Mucosa of rectum (tissue), 2 donors: ENCODE results near the gene MACO1.

Experiments
- H3K27ac ChIP-seq, 2 donors: one replicate each; pipeline ENCODE4 v1.7.0; 2013; ENCODE audit warnings: inconsistent platforms in 2 of 2, low read depth in 2 of 2, low read length in 2 of 2
- H3K27me3 ChIP-seq, 2 donors: one replicate each; pipeline ENCODE4 v1.7.0; 2013; ENCODE audit warnings: low read length in 2 of 2; ENCODE audit not compliant: control insufficient read depth in 2 of 2, insufficient read depth in 2 of 2
- H3K36me3 ChIP-seq, 2 donors: one replicate each; pipeline ENCODE4 v1.7.0; 2013; ENCODE audit warnings: low read length in 2 of 2; ENCODE audit not compliant: control insufficient read depth in 2 of 2, insufficient read depth in 2 of 2
- H3K4me1 ChIP-seq, 2 donors: one replicate each; pipeline ENCODE4 v1.7.0; 2013; ENCODE audit warnings: low read length in 2 of 2, mild to moderate bottlenecking in 1 of 2; ENCODE audit not compliant: control insufficient read depth in 2 of 2, insufficient read depth in 2 of 2
- H3K4me3 ChIP-seq, 2 donors: one replicate each; pipeline ENCODE4 v1.7.0; 2013; ENCODE audit warnings: low read length in 2 of 2
- H3K9ac ChIP-seq, 2 donors: one replicate each; pipeline ENCODE4 v1.7.0; 2013; ENCODE audit warnings: low read length in 2 of 2, low read depth in 1 of 2, mild to moderate bottlenecking in 1 of 2
- H3K9me3 ChIP-seq, 2 donors: one replicate each; pipeline ENCODE4 v1.7.0; 2013; ENCODE audit warnings: low read length in 2 of 2; ENCODE audit not compliant: control insufficient read depth in 2 of 2
- donor health status: healthy.
- donor health status: Normal muscosa, but diverticular disease.

MACO1 gene

GRCh38 chr1:25473653-25474225 lies 43.0 kb downstream of the MACO1 start:
- Histone ChIP-seq H3K4me1 (no peaks in the 10 kb centered on the region), H3K4me3 (no peak overlapping the region), H3K27ac (no peak overlapping the region), H3K27me3 (no peaks in the 10 kb centered on the region), H3K9ac (no peak overlapping the region), H3K9me3 (no peaks in the 10 kb centered on the region), H3K36me3 (peaks cover 0 to 5% of the 10 kb centered on the region in 2 donors)

GRCh38 chr1:25474439-25475047 lies 43.8 kb downstream of the MACO1 start:
- Histone ChIP-seq H3K36me3 (peaks cover 0 to 5% of the 10 kb centered on the region in 2 donors), H3K27ac (no peak overlapping the region), H3K4me3 (no peak overlapping the region), H3K9me3 (no peaks in the 10 kb centered on the region), H3K9ac (no peak overlapping the region), H3K27me3 (no peaks in the 10 kb centered on the region), H3K4me1 (no peaks in the 10 kb centered on the region)

- peaks cover 0 to 5% of the 10 kb centered on the region in 2 donors for H3K36me3 ChIP-seq
- H3K27me3 ChIP-seq: no peaks in the 10 kb centered on the region
- H3K9me3 ChIP-seq: no peaks in the 10 kb centered on the region
- no peaks in the 10 kb centered on the region for H3K4me1 ChIP-seq
- no peak overlapping the region for H3K9ac ChIP-seq
- H3K4me3 ChIP-seq: no peak overlapping the region
- no peak overlapping the region for H3K27ac ChIP-seq
Observed at GRCh38 chr1:25476186-25477097, 45.7 kb downstream of the MACO1 start.

- no peaks in the 10 kb centered on the region for H3K27me3 ChIP-seq
- no peaks in the 10 kb centered on the region for H3K9me3 ChIP-seq
- H3K9ac ChIP-seq: no peak overlapping the region
- H3K27ac ChIP-seq: no peak overlapping the region
- H3K4me1 ChIP-seq: no peaks in the 10 kb centered on the region
- H3K36me3 ChIP-seq: peaks cover 0 to 5% of the 10 kb centered on the region in 2 donors
- H3K4me3 ChIP-seq: no peak overlapping the region
Observed at GRCh38 chr1:25477448-25478034, 46.8 kb downstream of the MACO1 start.

- Histone ChIP-seq H3K9ac (no peak overlapping the region), H3K4me3 (no peak overlapping the region), H3K27ac (no peak overlapping the region), H3K27me3 (no peaks in the 10 kb centered on the region), H3K36me3 (peaks cover 3 to 9% of the 10 kb centered on the region in 2 donors), H3K9me3 (no peaks in the 10 kb centered on the region), H3K4me1 (no peaks in the 10 kb centered on the region)
Observed at GRCh38 chr1:25478633-25479032, 47.9 kb downstream of the MACO1 start.

GRCh38 chr1:25481625-25482024 lies 50.9 kb downstream of the MACO1 start:
- Histone ChIP-seq H3K27ac (no peak overlapping the region), H3K36me3 (peaks cover 11 to 17% of the 10 kb centered on the region in 2 donors), H3K4me1 (peaks cover 0 to 9% of the 10 kb centered on the region in 2 donors), H3K9me3 (no peaks in the 10 kb centered on the region), H3K27me3 (no peaks in the 10 kb centered on the region), H3K9ac (no peak overlapping the region), H3K4me3 (no peak overlapping the region)

- Histone ChIP-seq H3K27ac (no peak overlapping the region), H3K4me3 (no peak overlapping the region), H3K9ac (no peak overlapping the region), H3K36me3 (peaks cover 14 to 21% of the 10 kb centered on the region in 2 donors), H3K9me3 (no peaks in the 10 kb centered on the region), H3K27me3 (no peaks in the 10 kb centered on the region), H3K4me1 (peaks cover 0 to 9% of the 10 kb centered on the region in 2 donors)
Observed at GRCh38 chr1:25482211-25482610, 51.5 kb downstream of the MACO1 start.

GRCh38 chr1:25484096-25484495 lies 53.4 kb downstream of the MACO1 start:
- Histone ChIP-seq H3K27me3 (no peaks in the 10 kb centered on the region), H3K4me1 (peaks cover 0 to 9% of the 10 kb centered on the region in 2 donors), H3K27ac (no peak overlapping the region), H3K36me3 (peaks cover 20 to 22% of the 10 kb centered on the region in 2 donors), H3K4me3 (no peak overlapping the region), H3K9me3 (no peaks in the 10 kb centered on the region), H3K9ac (no peak overlapping the region)

- Histone ChIP-seq H3K27me3 (no peaks in the 10 kb centered on the region), H3K9me3 (no peaks in the 10 kb centered on the region), H3K27ac (no peak overlapping the region), H3K36me3 (peaks cover 22 to 27% of the 10 kb centered on the region in 2 donors), H3K9ac (no peak overlapping the region), H3K4me1 (peaks cover 0 to 9% of the 10 kb centered on the region in 2 donors), H3K4me3 (no peak overlapping the region)
Observed at GRCh38 chr1:25484533-25484932, 53.8 kb downstream of the MACO1 start.
